K562 (cell line): Measurements from ENCODE around the gene S1PR1. TPM values are rescaled to one million over a fixed set of nuclear protein-coding genes. Genes with fewer than 3 reads are reported as not detected.
A peak's percentile ranks its signal among the peaks of the same experiment; 100 is the strongest.

Experiments used
- ATAC-seq: fragments of 200-7000 bp; cut with Tn5 transposase; 3 replicates; pipeline ENCODE4 v1.9.1; 2020; ENCODE audit warnings: moderate library complexity
- BruUV-seq: library from RNA; stranded (reverse); fragments of 400-500 nt; replicated peaks from 2 replicates; lab custom pipeline; 2021; lab: Mats Ljungman, UMichigan
- CTCF ChIA-PET: fragments of 300-600 bp; formaldehyde crosslinking; extraction: SDS; loops from one replicate; lab custom pipeline; 2021; ENCODE audit warnings: low intra/inter-chr PET ratio; lab: Yijun Ruan, JAX
- POLR2A ChIA-PET: fragments of 300-600, 350-650 bp; sonication (Branson Sonifier 250); formaldehyde crosslinking; extraction: SDS; loops from one replicate; lab custom pipeline; 2021; ENCODE audit warnings: antibody characterized with exemption, inconsistent platforms; lab: Yijun Ruan, JAX
- DNase-seq, 4 experiments: peaks; one replicate each; pipeline versions ENCODE4 v3.0.0 to v3.0.0-alpha.2; 2011 to 2018; ENCODE audit warnings: low spot score in 3 of 4, mixed read lengths in 3 of 4; ENCODE audit errors: extremely low read depth in 1 of 4
- FAIRE-seq: peaks from 2 replicates; lab custom pipeline; 2011; peaks lifted over from hg19 to GRCh38; lab: Jason Lieb, UNC
- H2AFZ ChIP-seq: 2 replicates; pipeline ENCODE4 v1.6.0; 2011; ENCODE audit warnings: low read depth, low read length, control low read depth, inconsistent platforms
- H3K27ac ChIP-seq: fragments of 200-600 bp; 3 replicates; pipeline ENCODE4 v1.8.0; 2011; ENCODE audit warnings: low read depth, mild to moderate bottlenecking, control low read depth, inconsistent platforms, low read length, moderate library complexity, mixed read lengths; ENCODE audit errors: extremely low read depth
- H3K27me3 ChIP-seq, 2 experiments: fragments of 300-600 bp in 1 of 2; 2 replicates in 1 of 2; 3 replicates in 1 of 2; pipeline versions ENCODE4 v1.6.0 to v1.8.0; 2011; ENCODE audit warnings: inconsistent platforms in 2 of 2, low read length in 2 of 2, mild to moderate bottlenecking in 1 of 2, mixed read lengths in 1 of 2, moderate library complexity in 1 of 2; ENCODE audit not compliant: control insufficient read depth in 2 of 2, insufficient read depth in 2 of 2
- H3K36me3 ChIP-seq: fragments of 300-600 bp; 3 replicates; pipeline ENCODE4 v1.8.0; 2011; ENCODE audit warnings: mild to moderate bottlenecking, low read length, inconsistent platforms; ENCODE audit not compliant: control insufficient read depth, insufficient read depth
- H3K4me1 ChIP-seq, 2 experiments: fragments of 200-600 bp in 1 of 2; replicated peaks in 1 of 2; 2 replicates in 1 of 2; 3 replicates in 1 of 2; pipeline versions ENCODE4 v1.5.1 to v1.8.0; 2011; ENCODE audit warnings: inconsistent platforms in 2 of 2, low read length in 2 of 2, mild to moderate bottlenecking in 1 of 2, mixed read lengths in 1 of 2, moderate library complexity in 1 of 2; ENCODE audit not compliant: control insufficient read depth in 2 of 2, insufficient read depth in 2 of 2
- H3K4me2 ChIP-seq: 2 replicates; pipeline ENCODE4 v1.6.1; 2011; ENCODE audit warnings: low read length, control low read depth, inconsistent platforms, mixed read lengths; ENCODE audit not compliant: insufficient read depth
- H3K4me3 ChIP-seq: fragments of 200-600 bp; sonication (generic), shearing (Covaris generic); 2 replicates; pipeline ENCODE4 v1.5.1; 2016; ENCODE audit warnings: control low read depth, inconsistent platforms
- H3K79me2 ChIP-seq: fragments of 200-600 bp; 3 replicates; pipeline ENCODE4 v1.8.0; 2011; ENCODE audit warnings: low read length, inconsistent platforms; ENCODE audit not compliant: control insufficient read depth, insufficient read depth
- H3K9ac ChIP-seq, 2 experiments: 2 replicates each; pipeline versions ENCODE4 v1.6.0 to v1.6.1; 2011; ENCODE audit warnings: low read depth in 2 of 2, low read length in 2 of 2, control low read depth in 1 of 2, inconsistent platforms in 1 of 2, mild to moderate bottlenecking in 1 of 2, mixed read lengths in 1 of 2; ENCODE audit not compliant: insufficient read depth in 1 of 2
- H3K9me1 ChIP-seq: one replicate; pipeline ENCODE4 v1.6.0; 2011; ENCODE audit warnings: inconsistent platforms, mild to moderate bottlenecking, low read length, moderate library complexity; ENCODE audit not compliant: control insufficient read depth, insufficient read depth
- H3K9me3 ChIP-seq: replicated peaks from 2 replicates; pipeline ENCODE4 v1.5.1; 2011; ENCODE audit warnings: low read depth, low read length, inconsistent platforms; ENCODE audit not compliant: control insufficient read depth, insufficient read depth
- H4K20me1 ChIP-seq: replicated peaks from 2 replicates; pipeline ENCODE4 v1.6.1; 2011; ENCODE audit warnings: low read length, inconsistent platforms, mixed read lengths; ENCODE audit not compliant: control insufficient read depth, insufficient read depth
- ATF7 ChIP-seq: fragments of 450-650 bp; IDR thresholded peaks from 2 replicates; pipeline ENCODE4 v1.7.1; 2014; ENCODE audit warnings: mild to moderate bottlenecking, moderate library complexity
- CC2D1A ChIP-seq: fragments of 450-650 bp; IDR thresholded peaks from 2 replicates; pipeline ENCODE4 v1.6.1; 2017; ENCODE audit warnings: mild to moderate bottlenecking
- CTCF ChIP-seq, 3 experiments: IDR thresholded peaks in 2 of 3; conservative IDR thresholded peaks in 1 of 3; 2 replicates each; pipeline ENCODE4 v1.5.1; 2011 to 2012; ENCODE audit warnings: low read length in 3 of 3, mild to moderate bottlenecking in 3 of 3, control low read depth in 2 of 3, improper control_type of control experiment in 1 of 3, inconsistent platforms in 1 of 3, low read depth in 1 of 3, mixed read lengths in 1 of 3, moderate library complexity in 1 of 3; ENCODE audit not compliant: insufficient read depth in 2 of 3
- FOXK1 ChIP-seq: sonication (generic); formaldehyde crosslinking; IDR thresholded peaks from 2 replicates; pipeline ENCODE4 v1.8.0; 2022; ENCODE audit warnings: missing genetic modification reagents, mild to moderate bottlenecking, borderline replicate concordance
- FOXP4 ChIP-seq: sonication (generic); formaldehyde crosslinking; IDR thresholded peaks from 2 replicates; pipeline ENCODE4 v1.8.0; 2022; ENCODE audit warnings: mild to moderate bottlenecking, missing genetic modification reagents, borderline replicate concordance
- MYNN ChIP-seq, 2 experiments: sonication (generic); formaldehyde crosslinking in 1 of 2; IDR thresholded peaks; 2 replicates each; pipeline versions ENCODE4 v1.5.0 to v1.6.1; 2016 to 2020; ENCODE audit warnings: antibody characterized with exemption in 1 of 2, missing genetic modification reagents in 1 of 2
- RAD21 ChIP-seq, 2 experiments: fragments of 250-450 bp in 1 of 2; fragments of 450-650 bp in 1 of 2; sonication (Bioruptor Pico) in 1 of 2; formaldehyde crosslinking in 1 of 2; IDR thresholded peaks in 1 of 2; conservative IDR thresholded peaks in 1 of 2; 2 replicates each; pipeline versions ENCODE4 v1.4.0 to v1.8.0; 2020 to 2022; ENCODE audit warnings: mild to moderate bottlenecking in 2 of 2, moderate library complexity in 1 of 2
- RNF2 ChIP-seq: sonication (generic); IDR thresholded peaks from 2 replicates; pipeline ENCODE4 v1.6.1; 2016
- SMC3 ChIP-seq: conservative IDR thresholded peaks from 2 replicates; pipeline ENCODE4 v1.6.1; 2011; ENCODE audit warnings: low read depth, low read length, improper control_type of control experiment; ENCODE audit not compliant: insufficient read depth
- YY1 ChIP-seq, 3 experiments: IDR thresholded peaks; 2 replicates each; pipeline ENCODE4 v1.6.1; 2011; ENCODE audit warnings: low read length in 2 of 3, mild to moderate bottlenecking in 2 of 3, moderate library complexity in 2 of 3, borderline replicate concordance in 1 of 3, control low read depth in 1 of 3, low read depth in 1 of 3; ENCODE audit not compliant: insufficient read depth in 3 of 3, insufficient replicate concordance in 2 of 3, control insufficient read depth in 1 of 3, insufficient read length in 1 of 3; ENCODE audit errors: extremely low read depth in 1 of 3
- ZBTB26 ChIP-seq: fragments of 450-650 bp; formaldehyde crosslinking; IDR thresholded peaks from 2 replicates; pipeline ENCODE4 v1.4.0; 2022; ENCODE audit warnings: missing genetic modification characterization
- ZBTB33 ChIP-seq: sonication (generic); formaldehyde crosslinking; IDR thresholded peaks from 2 replicates; pipeline ENCODE4 v1.8.1; 2023; ENCODE audit warnings: mild to moderate bottlenecking, missing genetic modification reagents
- WGBS: fragments of 100-300 bp; shearing (Covaris generic); methylation state at CpG from one replicate; pipeline ENCODE4 v1.1.6; 2016; ENCODE audit warnings: low coverage, mixed read lengths; ENCODE audit not compliant: insufficient coverage; ENCODE audit errors: missing lambda C conversion rate; 5-methylcytosine and 5-hydroxymethylcytosine counted together
- in situ Hi-C: fragments of 300-500 bp; cut with MboI; formaldehyde crosslinking; loops from 4 replicates; pipeline ENCODE4 v1.15.0; 2018; ENCODE audit warnings: inconsistent platforms, mixed read lengths
- intact Hi-C: fragments of 100-400 bp; cut with micrococcal nuclease; formaldehyde crosslinking; loops from 2 replicates; pipeline ENCODE4 v1.14.2; 2022
- polyA plus RNA-seq, 8 experiments: library from polyadenylated mRNA; depleted of rRNA in 4 of 8; stranded (reverse) in 5 of 8; unstranded in 3 of 8; fragments of >200 nt; fragmentation: Nextera tagmentation in 2 of 8; fragmentation: Illumina TruSeq in 1 of 8; extraction: Ambion mirVana in 2 of 8; extraction: Trizol in 1 of 8; gene quantifications; 2 replicates each; pipeline versions ENCODE4 v1.2.1 to v1.2.3, GENCODE V29; 2011 to 2014; ENCODE audit warnings: inconsistent platforms in 1 of 8, missing spikeins in 1 of 8
- total RNA-seq, 7 experiments: library from RNA; depleted of rRNA in 6 of 7; stranded (reverse); fragments of >200 nt in 6 of 7; fragmentation: Illumina TruSeq in 2 of 7; extraction: Trizol in 2 of 7; gene quantifications; 2 replicates each; pipeline versions ENCODE4 v1.2.1 to v1.2.3, GENCODE V29; 2011 to 2021; ENCODE audit warnings: low replicate concordance in 1 of 7

S1PR1 gene
- total and polyA plus RNA-seq, 9 of the 15 experiments (the other 6 are each of a cell fraction or from before 2014, with no cell fraction given), result 0.22 to 1.2 (median 0.43) TPM

- Histone ChIP-seq H2AFZ (no peak overlapping the region), H4K20me1 (no peaks in the 10 kb centered on the region), H3K9ac (no peak overlapping the region), H3K36me3 (no peaks in the 10 kb centered on the region), H3K4me1 (peaks cover 15 to 27% of the 10 kb centered on the region in 2 experiments; a peak in 4 of 5 replicates), H3K27ac (no peak overlapping the region), H3K9me1 (no peaks in the 10 kb centered on the region), H3K9me3 (no peaks in the 10 kb centered on the region), H3K27me3 (peaks cover 0 to 23% of the 10 kb centered on the region in 2 experiments; a peak in 4 of 5 replicates), H3K79me2 (no peaks in the 10 kb centered on the region), H3K4me2 (peak overlapping the region; percentile 20; the same call in 1 of the 2 replicates), H3K4me3 (no peak overlapping the region)
- intact Hi-C loops, result loop anchor here (1.0 to 5.0 kb wide), 5 partner anchors 46 to 317 kb away; partner anchors contain the start of gene DPH5
- FAIRE-seq, result peak; percentile 71
- ChIA-PET CTCF (interaction anchor here (1.1 kb wide), 1 partner anchor 50 kb away, joined by 3 read pairs; no protein-coding TSS in a partner anchor), POLR2A (interaction anchor here (0.8 to 1.1 kb wide), 3 partner anchors 12 to 307 kb away, joined by 3 to 8 read pairs (median 4); no protein-coding TSS in a partner anchor)
- in situ Hi-C loops, result loop anchor here (5.0 kb wide), 1 partner anchor 49 kb away; no protein-coding TSS in a partner anchor
- 7% methylated on average over 17 of the region's 17 CpGs for WGBS
- peak; percentile 91 for ATAC-seq
- peak; percentile 75 to 83 (median 78) for DNase-seq
- BruUV-seq, result no TSS peak
- TF ChIP-seq SMC3, result peak; percentile 71
- TF ChIP-seq MYNN (IDR thresholded peaks at IDR 0.05), result 0 out of 2 replicates have a peak, but pooled peaks have one; percentile 48
- TF ChIP-seq MYNN (CRISPR knock-in tag; IDR thresholded peaks at IDR 0.05), result no peak
- TF ChIP-seq FOXK1 (CRISPR knock-in tag), result 0 out of 2 replicates have a peak, but pooled peaks have one; percentile 32
- peak; percentile 87 to 92 for TF ChIP-seq RAD21 (CRISPR knock-in tag; conservative IDR thresholded peaks at IDR 0.05 in 1 of 2, IDR thresholded peaks at IDR 0.05 in 1 of 2)
- peak; percentile 45; the same call in 1 of the 2 replicates for TF ChIP-seq RNF2
- TF ChIP-seq CTCF (IDR thresholded peaks at IDR 0.05 in 2 of 3, conservative IDR thresholded peaks at IDR 0.05 in 1 of 3; ENCODE audit: insufficient read depth in 2 of 3, low read depth in 1 of 3, low read length in 3 of 3), result peak; percentile 81 to 93 (median 82)
- 0 out of 2 replicates have a peak, but pooled peaks have one; percentile 14 for TF ChIP-seq CC2D1A
- TF ChIP-seq YY1 (IDR thresholded peaks at IDR 0.05; ENCODE audit: borderline replicate concordance in 1 of 3, control insufficient read depth in 1 of 3, extremely low read depth in 1 of 3, insufficient read depth in 3 of 3, insufficient read length in 1 of 3, insufficient replicate concordance in 2 of 3, low read depth in 1 of 3, low read length in 2 of 3), result no peak
- peak; percentile 15; the same call in 1 of the 2 replicates for TF ChIP-seq ZBTB33 (CRISPR knock-in tag)
- no peak for TF ChIP-seq ZBTB26 (CRISPR knock-in tag)
- 0 out of 2 replicates have a peak, but pooled peaks have one; percentile 61 for TF ChIP-seq FOXP4
- 0 out of 2 replicates have a peak, but pooled peaks have one; percentile 19 for TF ChIP-seq ATF7
Observed at GRCh38 chr1:101238681-101239094, 1.9 kb downstream of the S1PR1 start.
